Stimulated activated naive CD4-positive, alpha-beta T cell treated with Interleukin-2 at 50 U/mL for 16 hours (primary cell): Measurements from ENCODE around the gene SLC6A2.
"Not testable (repeated sequence)": the region's sequence is repeated elsewhere in the genome, so short reads cannot be mapped to it uniquely, and the experiment has no call there.

Source experiments
- DNase-seq: peaks from one replicate; lab custom pipeline; 2025; lab: John Stamatoyannopoulos, UW

SLC6A2 gene

GRCh38 chr16:55655897-55656681 lies at the start of gene SLC6A2:
Gene SLC6A2 (plus strand): TSS chr16:55655988. CDS start chr16:55656695, 707 bp downstream.
- no peak for DNase-seq

- no peak for DNase-seq
These were observed 42.0 kb upstream of the SLC6A2 start for GRCh38 chr16:55613613-55614335.

GRCh38 chr16:55615071-55615470 lies 40.7 kb upstream of the SLC6A2 start:
- no peak for DNase-seq

GRCh38 chr16:55615670-55616069 lies 40.1 kb upstream of the SLC6A2 start:
- DNase-seq, result not testable (repeated sequence)

GRCh38 chr16:55621771-55622170 lies 34.0 kb upstream of the SLC6A2 start:
- DNase-seq, result no peak

- DNase-seq, result no peak
These were observed 33.5 kb upstream of the SLC6A2 start for GRCh38 chr16:55622272-55622671.

GRCh38 chr16:55622930-55623561 lies 32.7 kb upstream of the SLC6A2 start:
- no peak for DNase-seq

GRCh38 chr16:55623640-55624039 lies 32.1 kb upstream of the SLC6A2 start:
- no peak for DNase-seq

- no peak for DNase-seq
These were observed 31.1 kb upstream of the SLC6A2 start for GRCh38 chr16:55624696-55625095.

- DNase-seq, result no peak
These were observed 29.9 kb upstream of the SLC6A2 start for GRCh38 chr16:55625843-55626242.

- no peak for DNase-seq
These were observed 27.4 kb upstream of the SLC6A2 start for GRCh38 chr16:55628306-55628968.

GRCh38 chr16:55630774-55631173 lies 25.0 kb upstream of the SLC6A2 start:
- no peak for DNase-seq

- DNase-seq, result no peak
These were observed 23.5 kb upstream of the SLC6A2 start for GRCh38 chr16:55632259-55632658.

- DNase-seq, result no peak
These were observed 21.6 kb upstream of the SLC6A2 start for GRCh38 chr16:55634193-55634592.

GRCh38 chr16:55638256-55638655 lies 17.5 kb upstream of the SLC6A2 start:
- DNase-seq, result no peak

GRCh38 chr16:55640701-55641327 lies 15.0 kb upstream of the SLC6A2 start:
- DNase-seq, result no peak

- no peak for DNase-seq
These were observed 14.2 kb upstream of the SLC6A2 start for GRCh38 chr16:55641430-55642056.

GRCh38 chr16:55642611-55643010 lies 13.2 kb upstream of the SLC6A2 start:
- DNase-seq, result no peak

GRCh38 chr16:55643161-55643970 lies 12.4 kb upstream of the SLC6A2 start:
- DNase-seq, result no peak

GRCh38 chr16:55645986-55646385 lies 9.8 kb upstream of the SLC6A2 start:
- DNase-seq, result no peak

GRCh38 chr16:55647343-55647742 lies 8.4 kb upstream of the SLC6A2 start:
- no peak for DNase-seq
